WTC11 (cell line): ENCODE results near the gene ATF7.

Experiments
- AFF4 ChIP-seq: sonication (generic); formaldehyde crosslinking; IDR thresholded peaks from 2 replicates; pipeline ENCODE4 v1.8.1; 2023; ENCODE audit warnings: mild to moderate bottlenecking, missing genetic modification reagents, borderline replicate concordance
- CTCF ChIP-seq: fragments of 200-600 bp; IDR thresholded peaks from 2 replicates; pipeline ENCODE4 v1.8.0; 2022; ENCODE audit warnings: antibody characterized with exemption
- IRF2 ChIP-seq: sonication (generic); formaldehyde crosslinking; IDR thresholded peaks from 2 replicates; pipeline ENCODE4 v1.8.0; 2022; ENCODE audit warnings: low read depth, missing genetic modification reagents, borderline replicate concordance
- NR3C1 ChIP-seq: sonication (generic); formaldehyde crosslinking; conservative IDR thresholded peaks from 2 replicates; pipeline ENCODE4 v1.8.1; 2023; ENCODE audit warnings: low read depth, mild to moderate bottlenecking, missing genetic modification reagents
- SP1 ChIP-seq: sonication (generic); formaldehyde crosslinking; conservative IDR thresholded peaks from 2 replicates; pipeline ENCODE4 v1.8.1; 2022; ENCODE audit warnings: missing genetic modification reagents
- ZNF232 ChIP-seq: sonication (generic); formaldehyde crosslinking; IDR thresholded peaks from 2 replicates; pipeline ENCODE4 v1.8.0; 2022; ENCODE audit warnings: mild to moderate bottlenecking, missing genetic modification reagents
- ZNF396 ChIP-seq: fragments of 250-450 bp; sonication (Bioruptor Pico); IDR thresholded peaks from 2 replicates; pipeline ENCODE4 v1.8.0; 2021; ENCODE audit warnings: mild to moderate bottlenecking, moderate library complexity, borderline replicate concordance
- TF ChIP-seq, protein P1 (sequence below): sonication (generic); formaldehyde crosslinking; IDR thresholded peaks from 2 replicates; pipeline ENCODE4 v1.8.1; 2023; ENCODE audit warnings: mild to moderate bottlenecking, moderate library complexity, missing genetic modification reagents
- TF ChIP-seq, protein P2 (sequence below): sonication (generic); formaldehyde crosslinking; IDR thresholded peaks from 2 replicates; pipeline ENCODE4 v1.8.0; 2022; ENCODE audit warnings: mild to moderate bottlenecking, missing genetic modification reagents

- no peak for TF ChIP-seq IRF2 (CRISPR knock-in tag)
- peak; percentile 27; the same call in 1 of the 2 replicates for TF ChIP-seq CTCF
- no peak for TF ChIP-seq SP1
- TF ChIP-seq, protein P1, sequence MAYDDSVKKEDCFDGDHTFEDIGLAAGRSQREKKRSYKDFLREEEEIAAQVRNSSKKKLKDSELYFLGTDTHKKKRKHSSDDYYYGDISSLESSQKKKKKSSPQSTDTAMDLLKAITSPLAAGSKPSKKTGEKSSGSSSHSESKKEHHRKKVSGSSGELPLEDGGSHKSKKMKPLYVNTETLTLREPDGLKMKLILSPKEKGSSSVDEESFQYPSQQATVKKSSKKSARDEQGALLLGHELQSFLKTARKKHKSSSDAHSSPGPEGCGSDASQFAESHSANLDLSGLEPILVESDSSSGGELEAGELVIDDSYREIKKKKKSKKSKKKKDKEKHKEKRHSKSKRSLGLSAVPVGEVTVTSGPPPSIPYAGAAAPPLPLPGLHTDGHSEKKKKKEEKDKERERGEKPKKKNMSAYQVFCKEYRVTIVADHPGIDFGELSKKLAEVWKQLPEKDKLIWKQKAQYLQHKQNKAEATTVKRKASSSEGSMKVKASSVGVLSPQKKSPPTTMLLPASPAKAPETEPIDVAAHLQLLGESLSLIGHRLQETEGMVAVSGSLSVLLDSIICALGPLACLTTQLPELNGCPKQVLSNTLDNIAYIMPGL = no peak
- TF ChIP-seq ZNF396 (CRISPR knock-in tag) = no peak
- TF ChIP-seq AFF4 (CRISPR knock-in tag) = no peak
- TF ChIP-seq NR3C1 (CRISPR knock-in tag) = no peak
- no peak for TF ChIP-seq ZNF232 (CRISPR knock-in tag)
- TF ChIP-seq, protein P2, sequence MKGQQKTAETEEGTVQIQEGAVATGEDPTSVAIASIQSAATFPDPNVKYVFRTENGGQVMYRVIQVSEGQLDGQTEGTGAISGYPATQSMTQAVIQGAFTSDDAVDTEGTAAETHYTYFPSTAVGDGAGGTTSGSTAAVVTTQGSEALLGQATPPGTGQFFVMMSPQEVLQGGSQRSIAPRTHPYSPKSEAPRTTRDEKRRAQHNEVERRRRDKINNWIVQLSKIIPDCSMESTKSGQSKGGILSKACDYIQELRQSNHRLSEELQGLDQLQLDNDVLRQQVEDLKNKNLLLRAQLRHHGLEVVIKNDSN = no peak
These were observed 149.4 kb downstream of the ATF7 start for GRCh38 chr12:53476769-53477209.
